ENCODE measurements around the gene POLD2. TPM values are rescaled to one million over a fixed set of nuclear protein-coding genes. Genes with fewer than 3 reads are reported as not detected.

The POLD2 gene
- polyA plus RNA-seq, 1 donor from 2014 or later, result 88.5 TPM

DNA sequence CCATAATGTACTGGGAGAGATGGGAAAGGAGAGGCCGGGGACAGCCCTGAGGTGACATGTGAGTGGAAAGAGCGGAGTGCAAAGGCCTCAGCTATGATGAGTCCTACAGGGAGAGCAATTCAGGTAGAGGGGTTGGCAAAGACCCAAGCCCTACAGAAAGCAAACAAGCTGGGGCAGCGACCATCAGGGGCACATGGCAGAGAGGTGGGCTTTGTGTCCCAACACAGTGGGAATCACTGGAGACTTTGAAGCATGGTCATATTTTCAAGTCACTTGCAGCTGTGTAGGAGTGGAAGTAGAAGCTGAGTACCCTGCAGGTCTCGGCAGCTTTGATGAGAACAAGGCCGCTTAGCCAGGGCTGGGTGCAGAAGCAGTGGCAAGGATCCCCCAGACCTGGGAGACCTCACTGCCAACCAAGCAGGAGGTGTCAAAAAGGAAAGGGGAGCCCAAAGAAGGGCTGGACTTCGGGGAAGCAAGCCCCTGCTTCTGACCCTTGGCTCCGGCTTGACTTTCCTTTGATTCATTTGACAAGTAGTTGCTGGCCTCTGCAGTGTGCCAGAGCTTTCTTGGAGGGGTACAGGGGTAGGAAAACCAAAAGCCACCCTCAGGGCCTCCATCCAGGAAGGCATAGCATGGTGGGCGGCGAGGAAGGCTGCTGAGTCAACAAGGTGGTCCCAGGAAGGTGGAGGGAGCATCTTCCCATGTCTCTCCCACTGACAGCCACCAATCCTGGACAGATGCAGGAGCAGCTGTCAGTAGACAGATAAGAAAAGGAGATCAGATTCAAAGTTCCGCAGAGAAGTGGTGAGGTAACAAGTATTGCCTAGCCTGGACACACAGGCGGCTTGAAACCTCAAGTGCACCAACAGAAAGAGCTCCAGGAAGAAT, 56.0 kb downstream of the POLD2 start:
- Mint-ChIP-seq H3K27me3 (no peaks in the 10 kb centered on the region), H3K4me1 (peaks cover 26 to 50% (median 44%) of the 10 kb centered on the region in 3 donors), H3K4me3 (peak overlapping the region in 1 of 4 donors; percentile 37), H3K27ac (peak overlapping the region; percentile 63 to 88 (median 79)), H3K9me3 (no peaks in the 10 kb centered on the region), H3K36me3 (peaks cover 4% of the 10 kb centered on the region)

DNA sequence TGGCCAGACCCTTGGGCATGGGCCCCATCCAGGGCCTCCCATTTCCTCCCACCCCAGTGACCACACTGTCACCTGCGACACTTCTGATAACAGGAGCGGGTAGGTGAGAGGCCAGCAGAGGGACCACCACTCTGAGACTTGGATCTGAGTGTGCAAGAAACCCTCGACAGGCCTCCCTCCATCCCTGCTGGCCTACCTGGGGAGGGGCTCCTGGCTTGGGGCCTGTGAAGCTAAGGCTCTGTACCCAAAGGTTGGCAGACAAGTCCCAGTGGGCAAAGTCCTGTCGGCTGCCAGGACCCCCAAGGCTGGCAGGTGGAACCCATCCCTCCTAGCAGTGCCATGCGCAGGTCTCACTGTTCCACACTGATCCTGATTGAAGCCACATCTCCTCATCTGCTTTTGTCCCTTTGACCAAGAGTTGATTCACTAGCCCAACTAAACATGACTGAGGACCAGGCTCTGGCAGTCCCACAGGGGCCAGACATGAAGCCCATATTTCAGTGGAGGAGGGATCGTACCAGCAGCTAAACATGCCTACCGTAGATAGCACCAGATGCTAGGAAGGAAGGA, 56.8 kb downstream of the POLD2 start:
- Mint-ChIP-seq H3K4me1 (peaks cover 21 to 45% (median 39%) of the 10 kb centered on the region in 3 donors), H3K27ac (peak overlapping the region; percentile 79 to 88 (median 82)), H3K27me3 (no peaks in the 10 kb centered on the region), H3K9me3 (no peaks in the 10 kb centered on the region), H3K36me3 (peaks cover 4% of the 10 kb centered on the region), H3K4me3 (no peak overlapping the region)

GRCh38 chr7:44066111-44066460, 57.3 kb downstream of the POLD2 start:
- Mint-ChIP-seq H3K27me3 (no peaks in the 10 kb centered on the region), H3K36me3 (peaks cover 1% of the 10 kb centered on the region), H3K9me3 (no peaks in the 10 kb centered on the region), H3K27ac (peak overlapping the region; percentile 53 to 82 (median 79)), H3K4me1 (peaks cover 18 to 43% (median 40%) of the 10 kb centered on the region in 3 donors), H3K4me3 (peak overlapping the region in 1 of 4 donors; percentile 63)

DNA sequence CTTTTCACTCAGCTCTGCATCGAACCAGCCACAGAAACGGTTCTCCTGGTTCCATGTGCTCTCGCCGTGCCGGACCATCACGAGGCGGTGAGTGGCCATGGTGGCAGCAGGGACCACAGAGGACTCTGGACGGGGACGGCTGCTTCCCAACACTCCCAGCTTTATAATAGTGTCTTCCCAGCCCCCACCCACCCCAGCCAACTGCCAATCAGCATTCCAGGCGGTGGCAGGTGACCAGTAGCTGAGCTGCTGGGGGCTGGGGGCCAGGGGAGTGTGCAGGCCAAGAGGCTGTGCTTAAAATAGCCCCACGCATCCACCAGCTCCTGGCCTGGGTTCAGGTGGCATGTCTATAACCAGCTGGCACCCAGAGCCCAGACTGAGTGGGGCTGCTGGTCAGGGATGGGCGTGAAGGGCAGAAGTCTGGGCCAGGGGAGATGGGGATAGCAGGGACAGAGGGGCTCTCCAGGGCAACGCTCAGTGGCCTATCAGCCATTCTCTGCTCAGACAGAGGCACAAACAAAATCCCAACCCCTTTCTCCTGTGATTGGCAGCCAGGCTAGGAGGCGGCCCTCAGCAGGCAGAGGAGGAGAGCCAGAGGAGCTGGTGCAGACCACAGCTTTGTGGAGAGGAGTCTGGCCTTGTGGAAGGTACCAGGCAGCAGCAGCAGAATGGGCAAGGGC, 57.8 kb downstream of the POLD2 start, which contains the start of gene PGAM2:
Gene PGAM2, minus strand, starts transcription at position 137 of the 680 bp plus-strand sequence. Its CDS starts 38 bp downstream, at position 99.
- H3K27me3 Mint-ChIP-seq, result no peaks in the 10 kb centered on the region
- peak within 1 kb of the TSS in 3 of 4 donors; percentile 16 to 82 (median 63) for H3K4me3 Mint-ChIP-seq
- H3K36me3 Mint-ChIP-seq, result no peaks in the 10 kb centered on the region
- H3K9me3 Mint-ChIP-seq, result no peaks in the 10 kb centered on the region
- peak within 1 kb of the TSS; percentile 53 to 82 (median 79) for H3K27ac Mint-ChIP-seq
- H3K4me1 Mint-ChIP-seq, result peaks cover 16 to 39% (median 38%) of the 10 kb centered on the region in 3 donors

DNA sequence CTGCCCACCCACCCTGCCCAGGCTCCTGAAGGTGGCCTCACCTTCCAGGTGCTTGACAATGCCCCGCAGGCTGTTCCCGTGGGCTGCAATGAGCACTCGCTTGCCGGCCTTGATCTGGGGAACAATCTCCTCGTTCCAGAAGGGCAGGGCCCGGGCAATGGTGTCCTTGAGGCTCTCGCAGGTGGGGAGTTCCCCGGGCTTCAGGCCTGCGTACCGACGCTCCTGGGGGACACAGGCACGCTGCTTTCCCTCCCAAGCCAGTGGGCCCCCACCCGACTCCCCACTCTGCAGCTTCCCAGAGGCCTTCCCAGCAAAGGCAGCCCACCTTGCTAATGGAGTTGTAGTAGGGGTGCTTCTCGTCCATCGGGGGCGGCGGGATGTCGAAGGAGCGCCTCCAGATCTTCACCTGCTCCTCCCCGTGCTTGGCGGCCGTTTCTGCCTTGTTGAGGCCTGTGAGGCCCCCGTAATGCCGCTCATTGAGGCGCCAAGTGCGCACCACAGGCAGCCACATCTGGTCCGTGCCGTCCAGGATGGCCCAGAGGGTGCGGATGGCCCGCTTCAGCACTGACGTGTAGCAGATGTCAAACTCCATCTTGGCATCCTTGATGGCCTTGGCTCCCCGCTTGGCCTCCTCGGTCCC, 58.4 kb downstream of the POLD2 start:
- peak overlapping the region in 3 of 4 donors; percentile 16 to 68 (median 32) for H3K4me3 Mint-ChIP-seq
- H3K4me1 Mint-ChIP-seq, result peaks cover 16 to 42% (median 41%) of the 10 kb centered on the region in 3 donors
- H3K27me3 Mint-ChIP-seq, result no peaks in the 10 kb centered on the region
- no peaks in the 10 kb centered on the region for H3K9me3 Mint-ChIP-seq
- H3K36me3 Mint-ChIP-seq, result no peaks in the 10 kb centered on the region
- H3K27ac Mint-ChIP-seq, result peak overlapping the region; percentile 53 to 82 (median 79)

Other genes starting within 250 kb of the POLD2 start
- gene URGCP, start 217.0 kb downstream of the POLD2 start, polyA plus RNA-seq, result 24.4 TPM
- gene UBE2D4, start 197.1 kb downstream of the POLD2 start, polyA plus RNA-seq, result 15.1 TPM
- 0.10 TPM for gene SPDYE1, start 125.7 kb downstream of the POLD2 start, polyA plus RNA-seq
- gene DBNL, start 78.8 kb downstream of the POLD2 start, polyA plus RNA-seq, result 384 TPM
- not detected for gene PGAM2, start 58.0 kb downstream of the POLD2 start, polyA plus RNA-seq
- 42.0 TPM for gene POLM, start 41.0 kb downstream of the POLD2 start, polyA plus RNA-seq
- 3.7 TPM for gene AEBP1, start 19.2 kb downstream of the POLD2 start, polyA plus RNA-seq
- not detected for gene MYL7, start 17.8 kb upstream of the POLD2 start, polyA plus RNA-seq
- gene GCK, start 65.9 kb upstream of the POLD2 start, polyA plus RNA-seq, result 0.68 TPM
- 46.3 TPM for gene YKT6, start 77.4 kb upstream of the POLD2 start, polyA plus RNA-seq
- gene CAMK2B, start 202.0 kb upstream of the POLD2 start, polyA plus RNA-seq, result not detected